PC-3 (cell line): ENCODE data around the gene ADSS1.

Experiments
- CTCF ChIP-seq: fragments of 300-600 bp; sonication (generic); conservative IDR thresholded peaks from 2 replicates; pipeline ENCODE4 v1.5.1; 2017; ENCODE audit warnings: antibody characterized with exemption, low read depth, mild to moderate bottlenecking, low read length
- EZH2 ChIP-seq: fragments of 300-600 bp; sonication (generic); IDR thresholded peaks from one replicate; pipeline ENCODE4 v1.6.1; 2017; ENCODE audit warnings: antibody characterized with exemption, mild to moderate bottlenecking, low read length; ENCODE audit not compliant: unreplicated experiment
- EZH2phosphoT487 ChIP-seq: fragments of 300-600 bp; sonication (generic); IDR thresholded peaks from 2 replicates; pipeline ENCODE4 v1.6.1; 2018; ENCODE audit warnings: mild to moderate bottlenecking, antibody characterized with exemption, low read length, borderline replicate concordance

GRCh38 chr14:104739026-104739425, 15.0 kb downstream of the ADSS1 start:
- TF ChIP-seq CTCF: no peak
- TF ChIP-seq EZH2: no peak
- no peak for TF ChIP-seq EZH2phosphoT487
